PC-3 (cell line): ENCODE data around the gene NEGR1.

ENCODE experiments used
- CTCF ChIP-seq: fragments of 300-600 bp; sonication (generic); conservative IDR thresholded peaks from 2 replicates; pipeline ENCODE4 v1.5.1; 2017; ENCODE audit warnings: antibody characterized with exemption, low read depth, mild to moderate bottlenecking, low read length
- EZH2phosphoT487 ChIP-seq: fragments of 300-600 bp; sonication (generic); IDR thresholded peaks from 2 replicates; pipeline ENCODE4 v1.6.1; 2018; ENCODE audit warnings: mild to moderate bottlenecking, antibody characterized with exemption, low read length, borderline replicate concordance

DNA sequence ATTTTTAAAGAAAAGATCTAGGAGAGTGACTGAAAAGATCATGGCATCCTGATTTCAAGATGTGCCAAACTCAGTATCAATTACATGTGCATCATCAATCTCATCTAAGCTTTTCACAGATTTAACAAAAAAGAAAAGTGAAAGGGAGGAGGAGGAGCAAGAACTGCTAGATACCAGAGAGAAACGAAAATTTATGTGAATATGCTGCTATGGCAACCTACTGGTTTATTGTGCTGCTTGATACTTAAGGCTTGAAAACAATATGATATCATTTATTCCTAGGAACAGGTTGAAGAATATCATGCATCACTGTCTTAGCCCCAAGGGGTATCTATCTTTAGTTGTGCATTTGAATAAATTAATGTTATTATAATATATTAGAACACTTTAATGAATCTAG, 683.0 kb downstream of the NEGR1 start:
- TF ChIP-seq CTCF = no peak
- TF ChIP-seq EZH2phosphoT487 = no peak
